Amniotic stem cell (primary cell): ENCODE data around the gene RESF1.
"Not testable (repeated sequence)": the region's sequence is repeated elsewhere in the genome, so short reads cannot be mapped to it uniquely, and the experiment has no call there.

Experiments used
- DNase-seq: peaks from one replicate; lab custom pipeline; 2025; lab: John Stamatoyannopoulos, UW

The RESF1 gene

GRCh38 chr12:31959161-31959700 is at the start of gene RESF1:
TSS of gene RESF1 (plus strand) at chr12:31959415. CDS start at chr12:31980956, 21,541 bp downstream.
- peak; percentile 36 for DNase-seq

- DNase-seq = no peak
These were observed 44.3 kb upstream of the RESF1 start for GRCh38 chr12:31914927-31915326.

GRCh38 chr12:31915446-31915845 is 43.8 kb upstream of the RESF1 start:
- no peak for DNase-seq

GRCh38 chr12:31922341-31923062 is 36.7 kb upstream of the RESF1 start:
- no peak for DNase-seq

GRCh38 chr12:31923063-31923412 is 36.2 kb upstream of the RESF1 start:
- no peak for DNase-seq

- DNase-seq = no peak
These were observed 30.8 kb upstream of the RESF1 start for GRCh38 chr12:31928246-31929026.

- no peak for DNase-seq
These were observed 30.1 kb upstream of the RESF1 start for GRCh38 chr12:31929027-31929526.

- DNase-seq = no peak
These were observed 27.2 kb upstream of the RESF1 start for GRCh38 chr12:31931796-31932715.

- DNase-seq = no peak
These were observed 14.9 kb upstream of the RESF1 start for GRCh38 chr12:31944299-31944698.

- no peak for DNase-seq
These were observed 11.2 kb upstream of the RESF1 start for GRCh38 chr12:31947971-31948370.

GRCh38 chr12:31948697-31949359 is 10.4 kb upstream of the RESF1 start:
- not testable (repeated sequence) for DNase-seq

GRCh38 chr12:31950088-31950487 is 9.1 kb upstream of the RESF1 start:
- no peak for DNase-seq

GRCh38 chr12:31950492-31950891 is 8.7 kb upstream of the RESF1 start:
- no peak for DNase-seq

GRCh38 chr12:31951008-31951407 is 8.2 kb upstream of the RESF1 start:
- DNase-seq = no peak

- DNase-seq = no peak
These were observed 7.3 kb upstream of the RESF1 start for GRCh38 chr12:31951939-31952338.

GRCh38 chr12:31952418-31952817 is 6.8 kb upstream of the RESF1 start:
- no peak for DNase-seq

- no peak for DNase-seq
These were observed 4.0 kb upstream of the RESF1 start for GRCh38 chr12:31954925-31955858.

- DNase-seq = peak; percentile 36
These were observed 550 bp upstream of the RESF1 start for GRCh38 chr12:31958569-31959160.

GRCh38 chr12:31959701-31960391 is 631 bp downstream of the RESF1 start:
- DNase-seq = peak; percentile 34
